K562 (cell line): ENCODE results near the gene ALDH1A2. TPM values are rescaled to one million over a fixed set of nuclear protein-coding genes. Genes with fewer than 3 reads are reported as not detected.

Source experiments
- GATAD2B ChIP-seq: fragments of 450-650 bp; IDR thresholded peaks from 2 replicates; pipeline ENCODE4 v1.6.1; 2017; ENCODE audit warnings: mild to moderate bottlenecking, borderline replicate concordance
- MYC ChIP-seq, 2 experiments: fragments of 250-450 bp in 1 of 2; sonication (Bioruptor Pico) in 1 of 2; IDR thresholded peaks; 2 replicates each; pipeline versions ENCODE4 v1.5.1 to v1.6.1; 2012 to 2021; ENCODE audit warnings: low read depth in 2 of 2, borderline replicate concordance in 1 of 2, improper control_type of control experiment in 1 of 2, low read length in 1 of 2, mild to moderate bottlenecking in 1 of 2, moderate library complexity in 1 of 2
- SNRNP70 ChIP-seq: fragments of 200-400 bp; formaldehyde crosslinking; optimal IDR thresholded peaks from 2 replicates; pipeline ENCODE3; 2017; ENCODE audit warnings: low read depth, low read length
- TRIM25 ChIP-seq: fragments of 450-650 bp; IDR thresholded peaks from 2 replicates; pipeline ENCODE4 v1.7.0; 2016; ENCODE audit warnings: borderline replicate concordance
- ZEB2 ChIP-seq: fragments of 450-650 bp; IDR thresholded peaks from 2 replicates; pipeline ENCODE4 v1.6.1; 2016
- ZNF318 ChIP-seq, 2 experiments: fragments of 450-650 bp; IDR thresholded peaks; 2 replicates each; pipeline ENCODE4 v1.6.1; 2016; ENCODE audit warnings: mild to moderate bottlenecking in 2 of 2, borderline replicate concordance in 1 of 2, low read depth in 1 of 2, moderate library complexity in 1 of 2
- polyA plus RNA-seq, 8 experiments: library from polyadenylated mRNA; depleted of rRNA in 4 of 8; stranded (reverse) in 5 of 8; unstranded in 3 of 8; fragments of >200 nt; fragmentation: Nextera tagmentation in 2 of 8; fragmentation: Illumina TruSeq in 1 of 8; extraction: Ambion mirVana in 2 of 8; extraction: Trizol in 1 of 8; gene quantifications; 2 replicates each; pipeline versions ENCODE4 v1.2.1 to v1.2.3, GENCODE V29; 2011 to 2014; ENCODE audit warnings: inconsistent platforms in 1 of 8, missing spikeins in 1 of 8
- total RNA-seq, 7 experiments: library from RNA; depleted of rRNA in 6 of 7; stranded (reverse); fragments of >200 nt in 6 of 7; fragmentation: Illumina TruSeq in 2 of 7; extraction: Trizol in 2 of 7; gene quantifications; 2 replicates each; pipeline versions ENCODE4 v1.2.1 to v1.2.3, GENCODE V29; 2011 to 2021; ENCODE audit warnings: low replicate concordance in 1 of 7

The ALDH1A2 gene
- total and polyA plus RNA-seq, 9 of the 15 experiments (the other 6 are each of a cell fraction or from before 2014, with no cell fraction given): 115 to 393 (median 333) TPM

- TF ChIP-seq MYC (IDR thresholded peaks at IDR 0.05; ENCODE audit: low read depth, low read length) (no peak), MYC (CRISPR knock-in tag; IDR thresholded peaks at IDR 0.05; ENCODE audit: borderline replicate concordance, low read depth) (no peak), ZNF318 (IDR thresholded peaks at IDR 0.05; ENCODE audit: borderline replicate concordance in 1 of 2, low read depth in 1 of 2) (no peak), SNRNP70 (no peak), TRIM25 (no peak), ZEB2 (no peak), GATAD2B (no peak)
Observed at GRCh38 chr15:57951328-57951932, 114.1 kb downstream of the ALDH1A2 start (continued).
